RPMI7951 (cell line): ENCODE measurements around the gene UBXN7. TPM values are rescaled to one million over a fixed set of nuclear protein-coding genes. Genes with fewer than 3 reads are reported as not detected.
"Not testable (repeated sequence)": the region's sequence is repeated elsewhere in the genome, so short reads cannot be mapped to it uniquely, and the experiment has no call there.

Experiments
- DNase-seq: peaks from one replicate; pipeline ENCODE4 v3.0.0-alpha.2; 2012; ENCODE audit warnings: low read depth
- total RNA-seq: library from RNA; depleted of rRNA; stranded (reverse); fragments of >200 nt; shearing (Covaris generic); gene quantifications from 2 replicates; pipeline ENCODE4 v1.2.3, GENCODE V29; 2014; rRNA removed

UBXN7 gene
- total RNA-seq, 1 experiment from 2014 or later = 12.3 TPM

DNA sequence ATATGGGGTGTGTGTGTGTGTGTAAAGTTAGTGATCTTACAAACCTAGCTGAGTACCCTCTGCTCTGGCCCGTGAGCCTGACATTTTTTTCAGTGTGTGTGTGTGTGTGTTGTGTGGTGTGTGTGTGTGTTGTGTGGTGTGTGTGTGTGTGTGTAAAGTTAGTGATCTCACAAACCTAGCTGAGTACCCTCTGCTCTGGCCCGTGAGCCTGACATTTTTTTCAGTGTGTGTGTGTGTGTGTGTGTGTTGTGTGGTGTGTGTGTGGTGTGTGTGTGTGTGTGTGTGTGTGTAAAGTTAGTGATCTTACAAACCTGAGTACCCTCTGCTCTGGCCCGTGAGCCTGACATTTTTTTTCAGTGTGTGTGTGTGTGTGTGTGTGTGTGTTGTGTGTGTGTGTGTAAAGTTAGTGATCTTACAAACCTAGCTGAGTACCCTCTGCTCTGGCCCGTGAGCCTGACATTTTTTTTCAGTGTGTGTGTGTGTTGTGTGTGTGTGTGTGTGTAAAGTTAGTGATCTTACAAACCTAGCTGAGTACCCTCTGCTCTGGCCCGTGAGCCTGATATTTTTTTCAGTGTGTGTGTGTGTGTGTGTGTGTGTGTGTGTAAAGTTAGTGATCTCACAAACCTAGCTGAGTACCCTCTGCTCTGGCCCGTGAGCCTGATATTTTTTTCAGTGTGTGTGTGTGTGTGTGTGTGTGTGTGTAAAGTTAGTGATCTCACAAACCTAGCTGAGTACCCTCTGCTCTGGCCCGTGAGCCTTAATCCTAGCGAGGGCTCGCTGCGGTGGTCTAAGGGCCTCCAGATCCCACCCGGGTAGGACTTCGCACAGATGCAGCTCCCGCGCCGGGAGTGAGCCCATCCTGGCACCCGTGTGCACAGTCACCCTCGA, 115.2 kb downstream of the UBXN7 start:
- DNase-seq = peak; percentile 18

DNA sequence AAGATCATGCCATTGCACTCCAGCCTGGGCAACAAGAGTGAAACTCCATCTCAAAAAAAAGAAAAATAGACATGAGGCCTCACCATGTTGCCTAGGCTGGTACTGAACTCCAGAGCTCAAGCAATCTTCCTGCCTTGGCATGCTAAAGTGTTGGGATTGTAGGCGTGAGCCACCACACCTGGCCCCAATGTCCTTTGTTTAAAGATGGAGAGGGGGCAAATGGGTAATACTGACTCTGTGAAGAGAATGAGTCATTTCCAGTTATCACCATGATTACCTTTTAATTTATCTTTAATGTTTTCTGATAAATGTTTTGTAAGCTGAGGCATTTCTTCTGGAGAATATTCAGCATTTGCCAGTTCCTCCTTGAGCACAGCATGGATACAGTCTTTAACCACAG, 116.4 kb downstream of the UBXN7 start:
- no peak for DNase-seq

DNA sequence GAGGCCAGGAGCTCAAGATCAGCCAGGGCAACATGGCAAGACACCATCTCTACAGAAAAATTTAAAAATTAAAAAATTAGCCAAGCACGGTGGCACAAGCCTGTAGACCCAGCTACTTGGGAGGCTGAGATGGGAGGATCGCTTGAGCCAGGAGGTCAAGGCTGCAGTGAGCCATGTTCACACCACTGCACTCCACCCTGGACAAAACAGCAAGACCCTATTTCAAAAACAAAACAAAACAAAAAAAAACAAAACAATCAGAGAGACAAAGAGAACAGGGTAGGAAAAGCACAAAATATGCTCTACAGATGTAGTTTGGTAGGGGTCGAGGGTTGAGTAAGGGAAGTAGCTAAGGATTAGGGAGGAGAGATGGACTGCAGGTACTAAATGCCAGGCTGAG, 117.6 kb downstream of the UBXN7 start:
- no peak for DNase-seq

DNA sequence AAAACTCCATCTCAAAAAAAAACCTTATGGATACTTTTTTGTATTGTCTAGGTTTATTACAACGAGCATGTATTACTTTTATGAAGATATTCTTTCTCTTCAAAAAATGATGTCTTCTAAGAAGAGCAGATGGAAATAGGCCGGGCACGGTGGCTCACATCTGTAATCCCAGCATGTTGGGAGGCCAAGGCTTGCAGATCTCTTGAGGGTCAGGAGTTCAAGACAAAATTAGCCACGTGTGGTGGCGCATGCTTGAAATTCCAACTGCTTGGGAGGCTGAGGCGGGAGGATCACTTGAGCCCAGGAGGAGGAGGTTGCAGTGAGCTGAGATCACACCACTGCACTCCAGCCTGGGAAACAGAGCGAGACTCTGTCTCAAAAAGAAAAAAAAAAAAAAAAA, 118.1 kb downstream of the UBXN7 start:
- DNase-seq = not testable (repeated sequence)

DNA sequence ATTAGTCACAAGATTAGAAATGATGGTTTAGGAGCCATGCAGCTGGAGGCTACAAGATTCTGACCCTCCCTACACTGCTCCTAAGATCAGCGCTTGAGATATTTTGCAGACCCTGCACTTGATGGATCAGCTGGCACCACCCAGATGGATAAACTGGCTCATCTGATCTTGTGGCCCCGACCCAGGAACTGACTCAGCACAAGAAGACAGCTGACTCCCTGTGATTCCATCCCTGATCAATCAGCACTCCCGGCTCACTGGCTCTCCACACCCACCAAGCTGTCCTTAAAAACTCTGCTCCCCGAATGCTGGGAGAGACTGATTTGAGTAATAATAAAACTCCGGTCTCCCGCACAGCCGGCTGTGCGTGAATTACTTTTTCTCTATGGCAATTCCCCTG, 129.3 kb downstream of the UBXN7 start:
- DNase-seq = not testable (repeated sequence)

DNA sequence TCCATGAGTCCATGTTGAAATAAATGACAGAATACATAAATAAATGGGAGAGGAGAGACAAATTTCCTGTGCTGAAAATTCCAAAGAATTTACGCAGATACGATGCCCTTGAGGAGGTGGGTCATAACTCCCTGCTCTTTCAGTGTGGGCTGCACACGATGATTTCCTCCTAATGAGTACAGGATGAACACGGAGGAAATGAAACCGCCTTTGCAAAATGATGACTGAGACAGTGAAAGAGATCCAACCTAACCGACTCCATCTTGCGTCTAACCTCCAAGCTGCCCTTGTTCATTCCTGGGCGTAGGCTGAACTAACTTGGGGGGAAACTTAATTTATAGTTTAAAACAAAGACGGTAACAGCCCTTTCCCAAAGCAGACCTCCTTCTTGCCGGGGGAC, 129.7 kb downstream of the UBXN7 start:
- not testable (repeated sequence) for DNase-seq

DNA sequence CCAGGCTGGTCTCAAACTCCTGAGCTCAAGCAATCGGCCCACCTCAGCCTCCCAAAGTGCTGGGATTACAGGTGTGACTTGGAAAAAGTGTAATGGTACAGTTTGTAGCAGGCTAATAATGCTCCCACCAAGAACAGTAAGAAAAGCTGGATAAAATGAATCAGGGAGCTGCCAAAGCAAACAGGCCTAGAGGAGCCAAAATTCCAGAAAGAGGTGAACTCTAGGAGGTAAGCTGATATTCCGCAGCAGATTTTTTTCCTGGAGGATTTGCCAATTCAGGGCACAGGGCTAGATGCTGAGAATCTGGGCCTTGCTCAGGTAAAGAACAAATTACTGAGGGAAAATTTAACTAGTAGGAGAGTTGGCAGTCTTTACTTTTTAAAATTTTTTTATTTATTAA, 133.7 kb downstream of the UBXN7 start:
- no peak for DNase-seq

Other genes with a start within 250 kb of the UBXN7 start
- gene ZDHHC19, start 221.0 kb downstream of the UBXN7 start, total RNA-seq = not detected in 2 replicates
- gene SLC51A, start 215.9 kb downstream of the UBXN7 start, total RNA-seq = not detected in 2 replicates
- 64.6 and 81.6 TPM in 2 replicates for gene PCYT1A, start 144.7 kb downstream of the UBXN7 start, total RNA-seq
- 34.6 and 37.2 TPM in 2 replicates for gene DYNLT2B, start 114.2 kb downstream of the UBXN7 start, total RNA-seq
- 3.9 and 4.6 TPM in 2 replicates for gene TM4SF19, start 94.0 kb downstream of the UBXN7 start, total RNA-seq
- gene RNF168, start 71.3 kb upstream of the UBXN7 start, total RNA-seq = 19.9 and 20.1 TPM in 2 replicates
- gene SMCO1, start 82.9 kb upstream of the UBXN7 start, total RNA-seq = not detected in 2 replicates
- gene WDR53, start 136.1 kb upstream of the UBXN7 start, total RNA-seq = 8.8 and 9.4 TPM in 2 replicates
- 16.6 and 21.7 TPM in 2 replicates for gene FBXO45, start 136.2 kb upstream of the UBXN7 start, total RNA-seq
- gene NRROS, start 207.3 kb upstream of the UBXN7 start, total RNA-seq = 1.6 and 2.7 TPM in 2 replicates